NCI-H1694 treated with DMSO at 0.1 percent for 48 hours (cell line): Measurements from ENCODE around the gene FHL2.

Source experiments
- DNase-seq: peaks from one replicate; lab custom pipeline; 2025; lab: John Stamatoyannopoulos, UW

The FHL2 gene

GRCh38 chr2:105421053-105421452 lies 22.2 kb upstream of the FHL2 start:
- DNase-seq = no peak

- DNase-seq = no peak
These were observed 19.7 kb upstream of the FHL2 start for GRCh38 chr2:105418522-105418921.

- no peak for DNase-seq
These were observed 19.1 kb upstream of the FHL2 start for GRCh38 chr2:105417857-105418436.

- DNase-seq = no peak
These were observed 17.3 kb upstream of the FHL2 start for GRCh38 chr2:105416156-105416555.

- DNase-seq = no peak
These were observed 16.2 kb upstream of the FHL2 start for GRCh38 chr2:105415007-105415406.

- no peak for DNase-seq
These were observed 14.4 kb upstream of the FHL2 start for GRCh38 chr2:105413206-105413605.

- DNase-seq = no peak
These were observed 13.7 kb upstream of the FHL2 start for GRCh38 chr2:105412584-105412983.

GRCh38 chr2:105411720-105412407 lies 13.0 kb upstream of the FHL2 start:
- no peak for DNase-seq

GRCh38 chr2:105410554-105410953 lies 11.7 kb upstream of the FHL2 start:
- no peak for DNase-seq

GRCh38 chr2:105409717-105410116 lies 10.9 kb upstream of the FHL2 start:
- DNase-seq = peak; percentile 1

GRCh38 chr2:105407946-105408743 lies 9.3 kb upstream of the FHL2 start:
- no peak for DNase-seq

- no peak for DNase-seq
These were observed 7.4 kb upstream of the FHL2 start for GRCh38 chr2:105406221-105406620.

GRCh38 chr2:105405291-105405690 lies 6.4 kb upstream of the FHL2 start:
- DNase-seq = no peak

- DNase-seq = no peak
These were observed 5.9 kb upstream of the FHL2 start for GRCh38 chr2:105404736-105405135.

- no peak for DNase-seq
These were observed 5.2 kb upstream of the FHL2 start for GRCh38 chr2:105403783-105404698.

GRCh38 chr2:105403241-105403782 lies 4.5 kb upstream of the FHL2 start:
- DNase-seq = no peak

GRCh38 chr2:105402809-105403208 lies 4.0 kb upstream of the FHL2 start:
- DNase-seq = no peak

GRCh38 chr2:105401867-105402266 lies 3.0 kb upstream of the FHL2 start:
- no peak for DNase-seq

- DNase-seq = no peak
These were observed 1.3 kb upstream of the FHL2 start for GRCh38 chr2:105400138-105400540.

GRCh38 chr2:105399207-105399861 lies 483 bp upstream of the FHL2 start:
- no peak for DNase-seq

- peak; percentile 13 for DNase-seq
These were observed 907 bp downstream of the FHL2 start for GRCh38 chr2:105397953-105398335.
